ENCODE data around the gene APOC4.

GRCh38 chr19:44951179-44952159 lies 9.4 kb downstream of the APOC4 start:
- peak; percentile 95 for TF ChIP-seq CTCF (IDR thresholded peaks at IDR 0.05)
- TF ChIP-seq NRF1 (IDR thresholded peaks at IDR 0.05; ENCODE audit: low read depth, low read length), result no peak
- TF ChIP-seq, protein P1, sequence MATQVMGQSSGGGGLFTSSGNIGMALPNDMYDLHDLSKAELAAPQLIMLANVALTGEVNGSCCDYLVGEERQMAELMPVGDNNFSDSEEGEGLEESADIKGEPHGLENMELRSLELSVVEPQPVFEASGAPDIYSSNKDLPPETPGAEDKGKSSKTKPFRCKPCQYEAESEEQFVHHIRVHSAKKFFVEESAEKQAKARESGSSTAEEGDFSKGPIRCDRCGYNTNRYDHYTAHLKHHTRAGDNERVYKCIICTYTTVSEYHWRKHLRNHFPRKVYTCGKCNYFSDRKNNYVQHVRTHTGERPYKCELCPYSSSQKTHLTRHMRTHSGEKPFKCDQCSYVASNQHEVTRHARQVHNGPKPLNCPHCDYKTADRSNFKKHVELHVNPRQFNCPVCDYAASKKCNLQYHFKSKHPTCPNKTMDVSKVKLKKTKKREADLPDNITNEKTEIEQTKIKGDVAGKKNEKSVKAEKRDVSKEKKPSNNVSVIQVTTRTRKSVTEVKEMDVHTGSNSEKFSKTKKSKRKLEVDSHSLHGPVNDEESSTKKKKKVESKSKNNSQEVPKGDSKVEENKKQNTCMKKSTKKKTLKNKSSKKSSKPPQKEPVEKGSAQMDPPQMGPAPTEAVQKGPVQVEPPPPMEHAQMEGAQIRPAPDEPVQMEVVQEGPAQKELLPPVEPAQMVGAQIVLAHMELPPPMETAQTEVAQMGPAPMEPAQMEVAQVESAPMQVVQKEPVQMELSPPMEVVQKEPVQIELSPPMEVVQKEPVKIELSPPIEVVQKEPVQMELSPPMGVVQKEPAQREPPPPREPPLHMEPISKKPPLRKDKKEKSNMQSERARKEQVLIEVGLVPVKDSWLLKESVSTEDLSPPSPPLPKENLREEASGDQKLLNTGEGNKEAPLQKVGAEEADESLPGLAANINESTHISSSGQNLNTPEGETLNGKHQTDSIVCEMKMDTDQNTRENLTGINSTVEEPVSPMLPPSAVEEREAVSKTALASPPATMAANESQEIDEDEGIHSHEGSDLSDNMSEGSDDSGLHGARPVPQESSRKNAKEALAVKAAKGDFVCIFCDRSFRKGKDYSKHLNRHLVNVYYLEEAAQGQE (IDR thresholded peaks at IDR 0.05; ENCODE audit: low read depth, low read length), result no peak
- TF ChIP-seq RAD21 (IDR thresholded peaks at IDR 0.05; ENCODE audit: low read length), result peak; percentile 72
- no peak for TF ChIP-seq SIN3A (IDR thresholded peaks at IDR 0.05; ENCODE audit: borderline replicate concordance, low read depth, low read length)
- no peak for TF ChIP-seq POLR2AphosphoS5 (IDR thresholded peaks at IDR 0.05; ENCODE audit: low read depth, low read length)
- no peak for TF ChIP-seq NFIC (IDR thresholded peaks at IDR 0.05; ENCODE audit: borderline replicate concordance)
- TF ChIP-seq EP300 (IDR thresholded peaks at IDR 0.05; ENCODE audit: borderline replicate concordance in 1 of 2, low read depth in 1 of 2, low read length in 1 of 2), result no peak
- no peak for TF ChIP-seq JUND (IDR thresholded peaks at IDR 0.05)
- TF ChIP-seq, protein P2, sequence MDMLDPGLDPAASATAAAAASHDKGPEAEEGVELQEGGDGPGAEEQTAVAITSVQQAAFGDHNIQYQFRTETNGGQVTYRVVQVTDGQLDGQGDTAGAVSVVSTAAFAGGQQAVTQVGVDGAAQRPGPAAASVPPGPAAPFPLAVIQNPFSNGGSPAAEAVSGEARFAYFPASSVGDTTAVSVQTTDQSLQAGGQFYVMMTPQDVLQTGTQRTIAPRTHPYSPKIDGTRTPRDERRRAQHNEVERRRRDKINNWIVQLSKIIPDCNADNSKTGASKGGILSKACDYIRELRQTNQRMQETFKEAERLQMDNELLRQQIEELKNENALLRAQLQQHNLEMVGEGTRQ (IDR thresholded peaks at IDR 0.05; ENCODE audit: borderline replicate concordance, low read depth, low read length), result no peak
- TF ChIP-seq, protein P3, sequence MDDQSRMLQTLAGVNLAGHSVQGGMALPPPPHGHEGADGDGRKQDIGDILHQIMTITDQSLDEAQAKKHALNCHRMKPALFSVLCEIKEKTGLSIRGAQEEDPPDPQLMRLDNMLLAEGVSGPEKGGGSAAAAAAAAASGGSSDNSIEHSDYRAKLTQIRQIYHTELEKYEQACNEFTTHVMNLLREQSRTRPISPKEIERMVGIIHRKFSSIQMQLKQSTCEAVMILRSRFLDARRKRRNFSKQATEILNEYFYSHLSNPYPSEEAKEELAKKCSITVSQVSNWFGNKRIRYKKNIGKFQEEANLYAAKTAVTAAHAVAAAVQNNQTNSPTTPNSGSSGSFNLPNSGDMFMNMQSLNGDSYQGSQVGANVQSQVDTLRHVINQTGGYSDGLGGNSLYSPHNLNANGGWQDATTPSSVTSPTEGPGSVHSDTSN (IDR thresholded peaks at IDR 0.05), result no peak
- TF ChIP-seq, protein P4, sequence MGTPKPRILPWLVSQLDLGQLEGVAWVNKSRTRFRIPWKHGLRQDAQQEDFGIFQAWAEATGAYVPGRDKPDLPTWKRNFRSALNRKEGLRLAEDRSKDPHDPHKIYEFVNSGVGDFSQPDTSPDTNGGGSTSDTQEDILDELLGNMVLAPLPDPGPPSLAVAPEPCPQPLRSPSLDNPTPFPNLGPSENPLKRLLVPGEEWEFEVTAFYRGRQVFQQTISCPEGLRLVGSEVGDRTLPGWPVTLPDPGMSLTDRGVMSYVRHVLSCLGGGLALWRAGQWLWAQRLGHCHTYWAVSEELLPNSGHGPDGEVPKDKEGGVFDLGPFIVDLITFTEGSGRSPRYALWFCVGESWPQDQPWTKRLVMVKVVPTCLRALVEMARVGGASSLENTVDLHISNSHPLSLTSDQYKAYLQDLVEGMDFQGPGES (IDR thresholded peaks at IDR 0.05; ENCODE audit: low read depth, low read length), result no peak

Data from SK-N-SH (cell line).